ENCODE results near the gene VPS52. TPM values are rescaled to one million over a fixed set of nuclear protein-coding genes. Genes with fewer than 3 reads are reported as not detected.

The VPS52 gene
- 51.6 TPM for total RNA-seq

GRCh38 chr6:33271468-33272274, at the start of gene VPS52, which contains the start of gene RPS18:
TSS of gene VPS52 (minus strand) at chr6:33271876. CDS start at chr6:33271675, 201 bp downstream.
TSS of gene RPS18 (plus strand) at chr6:33272075. CDS start at chr6:33272120, 45 bp downstream.

GRCh38 chr6:33317669-33318425, 46.2 kb upstream of the VPS52 start, which contains the start of gene ZBTB22:
TSS of gene ZBTB22 (minus strand) at chr6:33317744. CDS start at chr6:33316916, 828 bp downstream.

GRCh38 chr6:33313709-33314514, 42.2 kb upstream of the VPS52 start, which contains the start of gene TAPBP:
TSS of gene TAPBP (minus strand) at chr6:33314078. CDS start at chr6:33314041, 37 bp downstream.

GRCh38 chr6:33298773-33299236, 27.1 kb upstream of the VPS52 start, which contains the start of gene RGL2:
TSS of gene RGL2 (minus strand) at chr6:33298942. CDS start at chr6:33298610, 332 bp downstream.

GRCh38 chr6:33288921-33289783, 17.5 kb upstream of the VPS52 start, which contains the start of the genes PFDN6 and WDR46:
TSS of gene PFDN6 (plus strand) at chr6:33289601. CDS start at chr6:33289857, 256 bp downstream.
TSS of gene WDR46 (minus strand) at chr6:33289239. CDS start at chr6:33289170, 69 bp downstream.

GRCh38 chr6:33276864-33277662, 5.4 kb upstream of the VPS52 start, which contains the start of gene B3GALT4:
TSS of gene B3GALT4 (plus strand) at chr6:33277123. CDS start at chr6:33277420, 297 bp downstream.

GRCh38 chr6:33208091-33208967, 63.3 kb downstream of the VPS52 start, which contains the start of gene RING1:
TSS of gene RING1 (plus strand) at chr6:33208500. CDS start at chr6:33208823, 323 bp downstream.

GRCh38 chr6:33204415-33205190, 67.1 kb downstream of the VPS52 start, which contains the start of gene HSD17B8:
TSS of gene HSD17B8 (plus strand) at chr6:33204655. CDS start at chr6:33204669, 14 bp downstream.

Other genes starting within 250 kb of the VPS52 start
- gene HLA-DPA1, start 198.2 kb downstream of the VPS52 start, total RNA-seq, result 7.6 TPM
- 6.7 TPM for gene HLA-DPB1, start 195.9 kb downstream of the VPS52 start, total RNA-seq
- gene COL11A2, start 79.4 kb downstream of the VPS52 start, total RNA-seq, result 39.0 TPM
- 34.6 TPM for gene RXRB, start 71.2 kb downstream of the VPS52 start, total RNA-seq
- gene SLC39A7, start 71.0 kb downstream of the VPS52 start, total RNA-seq, result 60.0 TPM
- gene HSD17B8, start 67.2 kb downstream of the VPS52 start, total RNA-seq, result 14.3 TPM
- 30.7 TPM for gene RING1, start 63.4 kb downstream of the VPS52 start, total RNA-seq
- 1,580 TPM for gene RPS18, start 199 bp upstream of the VPS52 start, total RNA-seq
- 6.3 TPM for gene B3GALT4, start 5.2 kb upstream of the VPS52 start, total RNA-seq
- gene WDR46, start 17.4 kb upstream of the VPS52 start, total RNA-seq, result 39.2 TPM
- gene PFDN6, start 17.7 kb upstream of the VPS52 start, total RNA-seq, result 20.5 TPM
- 45.5 TPM for gene RGL2, start 27.1 kb upstream of the VPS52 start, total RNA-seq
- gene TAPBP, start 42.2 kb upstream of the VPS52 start, total RNA-seq, result 45.8 TPM
- gene ZBTB22, start 45.9 kb upstream of the VPS52 start, total RNA-seq, result 26.7 TPM
- 31.8 TPM for gene DAXX, start 51.1 kb upstream of the VPS52 start, total RNA-seq
- gene KIFC1, start 119.9 kb upstream of the VPS52 start, total RNA-seq, result 13.2 TPM
- 40.9 TPM for gene PHF1, start 139.1 kb upstream of the VPS52 start, total RNA-seq
- 76.4 TPM for gene CUTA, start 146.2 kb upstream of the VPS52 start, total RNA-seq
- 17.9 TPM for gene SYNGAP1, start 148.2 kb upstream of the VPS52 start, total RNA-seq
- 9.0 TPM for gene ZBTB9, start 182.7 kb upstream of the VPS52 start, total RNA-seq

Measured in camera-type eye (tissue), 1 donor.